ENCODE measurements around the gene ACVR1B. TPM values are rescaled to one million over a fixed set of nuclear protein-coding genes. Genes with fewer than 3 reads are reported as not detected.

ACVR1B gene
- total and polyA plus RNA-seq, 2 donors (not counting 3 experiments of a cell fraction or from before 2014, with no cell fraction given): 29.0 to 33.7 TPM

DNA sequence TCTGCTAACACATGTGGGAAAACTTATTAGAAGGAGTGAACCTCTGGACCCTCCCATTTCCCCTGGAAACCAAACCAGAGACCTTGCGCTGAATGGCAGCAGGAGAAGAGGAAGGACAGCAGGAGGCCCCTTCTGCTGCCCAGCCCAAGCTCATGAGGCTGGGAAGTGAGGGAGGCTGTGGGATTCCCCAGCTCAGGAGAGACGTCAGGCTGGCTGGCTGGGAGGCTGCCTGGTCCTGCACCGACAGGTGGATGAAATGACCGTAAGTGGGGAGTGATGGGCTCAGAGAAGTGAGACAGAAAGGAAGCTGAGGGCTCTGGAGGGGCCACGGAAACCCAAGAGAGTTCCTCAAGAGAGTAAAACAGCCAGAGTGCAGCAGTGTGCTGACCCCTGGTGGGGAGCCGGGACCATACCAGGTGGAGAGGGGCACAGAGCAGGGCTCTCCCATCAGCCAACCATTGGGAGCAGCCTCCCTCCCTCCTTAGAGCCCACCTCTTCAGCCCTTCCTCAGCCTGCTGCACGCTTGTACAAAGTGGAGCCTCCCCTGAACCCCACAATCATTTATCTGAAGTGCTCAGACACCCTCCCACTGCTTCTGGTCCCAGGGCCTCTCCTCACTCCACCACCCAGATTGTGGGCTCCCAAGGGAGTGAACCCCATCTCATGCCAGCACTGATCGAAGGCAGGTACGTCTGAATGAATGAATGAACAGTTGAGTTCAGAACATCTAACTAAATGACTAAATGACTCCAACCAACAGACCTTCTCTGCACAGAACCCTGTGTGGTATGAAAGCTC is 69.2 kb downstream of the ACVR1B start:
- Histone ChIP-seq H3K27ac (ENCODE audit: insufficient read depth, low read depth, low read length) (no peak overlapping the region), H3K9ac (replicated peaks; ENCODE audit: extremely low read depth, insufficient read depth, low read length) (no peak overlapping the region), H3K4me1 (ENCODE audit: control insufficient read depth, extremely low read depth, insufficient read depth, low read length) (peaks cover 29% of the 10 kb centered on the region), H3K9me3 (replicated peaks; ENCODE audit: control insufficient read depth, insufficient read depth, low read length) (no peaks in the 10 kb centered on the region), H3K36me3 (ENCODE audit: control insufficient read depth in 2 of 2, extremely low read depth in 1 of 2, insufficient read depth in 2 of 2, low read length in 2 of 2) (peaks cover 0 to 5% of the 10 kb centered on the region in 2 experiments), H3K9me1 (replicated peaks; ENCODE audit: control insufficient read depth, extremely low read depth, insufficient read depth, low read length) (no peaks in the 10 kb centered on the region), H3K4me3 (replicated peaks in 1 of 3; ENCODE audit: insufficient read depth in 1 of 3, low read depth in 1 of 3, low read length in 3 of 3) (no peak overlapping the region), H3K79me2 (ENCODE audit: control insufficient read depth, insufficient read depth, low read length) (no peaks in the 10 kb centered on the region), H3K27me3 (ENCODE audit: control insufficient read depth in 2 of 2, insufficient read depth in 2 of 2, low read length in 2 of 2) (no peaks in the 10 kb centered on the region), H4K20me1 (replicated peaks; ENCODE audit: control insufficient read depth, extremely low read depth, insufficient read depth, low read length) (no peaks in the 10 kb centered on the region), H2AFZ (ENCODE audit: low read depth, low read length) (peak overlapping the region; percentile 67), H3K4me2 (ENCODE audit: insufficient read depth, low read length) (no peak overlapping the region)
- dilution Hi-C loops (cut with MboI; ENCODE audit: extremely low pct_ligation_motif_present, low sequenced_read_pairs) (no loop called here), intact Hi-C loops (cut with micrococcal nuclease) (loop anchor here (1.0 kb wide), 4 partner anchors 10 to 128 kb away; no protein-coding TSS in a partner anchor)
- BruUV-seq (replicated peaks): no TSS peak
- FAIRE-seq (peak; percentile 85), DNase-seq (ENCODE audit: low read depth, low spot score) (peak; percentile 66)
- POLR2A ChIA-PET: interaction anchor here (3.3 to 12.4 kb wide), 2 partner anchors 11 to 15 kb away, joined by 30 to 221 read pairs; partner anchors contain the start of gene TAMALIN
- CTCF ChIA-PET: interaction anchor here (0.5 to 13.1 kb wide), 19 partner anchors 8 to 487 kb away, joined by 3 to 946 read pairs (median 4); partner anchors contain the start of genes NR4A1 and TAMALIN
- TF ChIP-seq EZH2 (IDR thresholded peaks at IDR 0.05; ENCODE audit: borderline replicate concordance, low read depth, low read length, severe bottlenecking): no peak
- TF ChIP-seq, protein P1, sequence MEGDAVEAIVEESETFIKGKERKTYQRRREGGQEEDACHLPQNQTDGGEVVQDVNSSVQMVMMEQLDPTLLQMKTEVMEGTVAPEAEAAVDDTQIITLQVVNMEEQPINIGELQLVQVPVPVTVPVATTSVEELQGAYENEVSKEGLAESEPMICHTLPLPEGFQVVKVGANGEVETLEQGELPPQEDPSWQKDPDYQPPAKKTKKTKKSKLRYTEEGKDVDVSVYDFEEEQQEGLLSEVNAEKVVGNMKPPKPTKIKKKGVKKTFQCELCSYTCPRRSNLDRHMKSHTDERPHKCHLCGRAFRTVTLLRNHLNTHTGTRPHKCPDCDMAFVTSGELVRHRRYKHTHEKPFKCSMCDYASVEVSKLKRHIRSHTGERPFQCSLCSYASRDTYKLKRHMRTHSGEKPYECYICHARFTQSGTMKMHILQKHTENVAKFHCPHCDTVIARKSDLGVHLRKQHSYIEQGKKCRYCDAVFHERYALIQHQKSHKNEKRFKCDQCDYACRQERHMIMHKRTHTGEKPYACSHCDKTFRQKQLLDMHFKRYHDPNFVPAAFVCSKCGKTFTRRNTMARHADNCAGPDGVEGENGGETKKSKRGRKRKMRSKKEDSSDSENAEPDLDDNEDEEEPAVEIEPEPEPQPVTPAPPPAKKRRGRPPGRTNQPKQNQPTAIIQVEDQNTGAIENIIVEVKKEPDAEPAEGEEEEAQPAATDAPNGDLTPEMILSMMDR (IDR thresholded peaks at IDR 0.05; ENCODE audit: extremely low read depth in 1 of 2, insufficient read depth in 1 of 2, low read depth in 1 of 2, low read length in 2 of 2): peak; percentile 82 to 94

DNA sequence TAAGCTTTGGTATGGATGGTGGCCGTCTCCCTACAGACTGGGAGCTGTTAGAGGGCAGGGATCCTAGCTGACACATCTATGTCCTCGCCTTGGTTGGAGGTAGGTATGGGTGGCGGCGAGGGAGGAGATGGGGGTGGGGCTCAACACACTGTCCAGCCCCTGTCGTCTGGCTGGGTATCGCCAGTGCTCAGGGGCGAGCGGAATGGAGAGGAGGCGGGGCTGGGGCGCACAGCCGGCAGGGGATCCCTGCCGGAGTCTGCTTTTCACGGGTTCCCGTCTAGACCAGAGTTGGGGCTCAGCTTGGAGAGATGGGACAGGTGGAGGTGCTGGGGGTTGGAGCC is 71.3 kb downstream of the ACVR1B start:
- H3K9me3 ChIP-seq (replicated peaks; ENCODE audit: control insufficient read depth, insufficient read depth, low read length): no peaks in the 10 kb centered on the region
- peak overlapping the region in 2 of 3 experiments; percentile 7 to 43 for H3K4me3 ChIP-seq (replicated peaks in 1 of 3; ENCODE audit: insufficient read depth in 1 of 3, low read depth in 1 of 3, low read length in 3 of 3)
- H2AFZ ChIP-seq (ENCODE audit: low read depth, low read length): peak overlapping the region; percentile 43
- no peak for TF ChIP-seq JUN (IDR thresholded peaks at IDR 0.05; ENCODE audit: borderline replicate concordance, insufficient read depth, insufficient read length, low read depth)
- TF ChIP-seq, protein P2, sequence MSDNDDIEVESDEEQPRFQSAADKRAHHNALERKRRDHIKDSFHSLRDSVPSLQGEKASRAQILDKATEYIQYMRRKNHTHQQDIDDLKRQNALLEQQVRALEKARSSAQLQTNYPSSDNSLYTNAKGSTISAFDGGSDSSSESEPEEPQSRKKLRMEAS (IDR thresholded peaks at IDR 0.05; ENCODE audit: insufficient read depth, insufficient read length): no peak
- no peak for TF ChIP-seq FOS (IDR thresholded peaks at IDR 0.05; ENCODE audit: borderline replicate concordance, insufficient read depth, low read length)
- TF ChIP-seq POLR2AphosphoS5 (IDR thresholded peaks at IDR 0.05; ENCODE audit: insufficient read depth, low read depth, low read length): no peak
- TF ChIP-seq, protein P1 (IDR thresholded peaks at IDR 0.05; ENCODE audit: extremely low read depth in 1 of 2, insufficient read depth in 1 of 2, low read depth in 1 of 2, low read length in 2 of 2): no peak
- no peak for TF ChIP-seq MYC (IDR thresholded peaks at IDR 0.05; ENCODE audit: low read depth, low read length)
- no peak for TF ChIP-seq POLR2A (IDR thresholded peaks at IDR 0.05; ENCODE audit: low read depth, low read length)
- no peak for TF ChIP-seq EZH2 (IDR thresholded peaks at IDR 0.05; ENCODE audit: borderline replicate concordance, low read depth, low read length, severe bottlenecking)
- no peak for TF ChIP-seq GATA2 (IDR thresholded peaks at IDR 0.05; ENCODE audit: insufficient read depth, insufficient read length, low read depth, low read length)
- DNase-seq (ENCODE audit: low read depth, low spot score) (no peak), FAIRE-seq (no peak)
- no peaks in the 10 kb centered on the region for H4K20me1 ChIP-seq (replicated peaks; ENCODE audit: control insufficient read depth, extremely low read depth, insufficient read depth, low read length)
- ChIA-PET CTCF (interaction anchor here (0.7 to 13.1 kb wide), 18 partner anchors 10 to 857 kb away, joined by 3 to 946 read pairs (median 4); partner anchors contain the start of genes ACVRL1, ATG101, NR4A1 and TAMALIN), POLR2A (interaction anchor here (0.6 to 12.4 kb wide), 4 partner anchors 13 to 100 kb away, joined by 3 to 221 read pairs (median 6); partner anchors contain the start of gene TAMALIN)
- H3K79me2 ChIP-seq (ENCODE audit: control insufficient read depth, insufficient read depth, low read length): no peaks in the 10 kb centered on the region
- dilution Hi-C loops (cut with MboI; ENCODE audit: extremely low pct_ligation_motif_present, low sequenced_read_pairs): no loop called here
- H3K27ac ChIP-seq (ENCODE audit: insufficient read depth, low read depth, low read length): peak overlapping the region; percentile 94
- H3K27me3 ChIP-seq (ENCODE audit: control insufficient read depth in 2 of 2, insufficient read depth in 2 of 2, low read length in 2 of 2): no peaks in the 10 kb centered on the region
- intact Hi-C loops (cut with micrococcal nuclease): loop anchor here (1.0 kb wide), 2 partner anchors 30 to 97 kb away; no protein-coding TSS in a partner anchor
- H3K36me3 ChIP-seq (ENCODE audit: control insufficient read depth in 2 of 2, extremely low read depth in 1 of 2, insufficient read depth in 2 of 2, low read length in 2 of 2): no peaks in the 10 kb centered on the region
- H3K9ac ChIP-seq (replicated peaks; ENCODE audit: extremely low read depth, insufficient read depth, low read length): peak overlapping the region; percentile 87
- peak overlapping the region; percentile 4 for H3K4me2 ChIP-seq (ENCODE audit: insufficient read depth, low read length)
- H3K9me1 ChIP-seq (replicated peaks; ENCODE audit: control insufficient read depth, extremely low read depth, insufficient read depth, low read length): no peaks in the 10 kb centered on the region
- BruUV-seq (replicated peaks): TSS peak; percentile 55
- H3K4me1 ChIP-seq (ENCODE audit: control insufficient read depth, extremely low read depth, insufficient read depth, low read length): peaks cover 31% of the 10 kb centered on the region
